HepG2 (cell line): ENCODE results near the gene LHFPL6. TPM values are rescaled to one million over a fixed set of nuclear protein-coding genes. Genes with fewer than 3 reads are reported as not detected.

ENCODE experiments used
- ATAC-seq: fragments of 200-7000 bp; cut with Tn5 transposase; 3 replicates; pipeline ENCODE4 v1.9.1; 2020; ENCODE audit warnings: mild to moderate bottlenecking, moderate library complexity
- BruUV-seq: library from RNA; stranded (reverse); fragments of 400-500 nt; replicated peaks from 2 replicates; lab custom pipeline; 2021; lab: Mats Ljungman, UMichigan
- CTCF ChIA-PET: fragments of 300-600 bp; formaldehyde crosslinking; extraction: SDS; loops from one replicate; lab custom pipeline; 2021; ENCODE audit warnings: low total read pairs, inconsistent platforms, low intra/inter-chr PET ratio; lab: Yijun Ruan, JAX
- POLR2A ChIA-PET: fragments of 350-600 bp; sonication (Branson Sonifier 250); formaldehyde crosslinking; loops from one replicate; lab custom pipeline; 2020; ENCODE audit warnings: antibody characterized with exemption, inconsistent platforms; lab: Yijun Ruan, JAX
- DNase-seq: peaks from one replicate; pipeline ENCODE4 v3.0.0-alpha.2; 2015; ENCODE audit warnings: low spot score
- FAIRE-seq: peaks from 3 replicates; lab custom pipeline; 2011; peaks lifted over from hg19 to GRCh38; lab: Jason Lieb, UNC
- H2AFZ ChIP-seq: one replicate; pipeline ENCODE4 v1.6.1; 2011; ENCODE audit warnings: low read length, inconsistent platforms
- H3K27ac ChIP-seq: fragments of 300-600 bp; 3 replicates; pipeline ENCODE4 v1.8.0; 2011; ENCODE audit warnings: mixed run types, mild to moderate bottlenecking, mixed read lengths, low read length, inconsistent platforms; ENCODE audit not compliant: insufficient read depth; ENCODE audit errors: extremely low read length
- H3K27me3 ChIP-seq, 2 experiments: fragments of 200-600 bp in 1 of 2; 2 replicates in 1 of 2; 3 replicates in 1 of 2; pipeline versions ENCODE4 v1.6.0 to v1.8.0; 2011; ENCODE audit warnings: low read length in 2 of 2, mild to moderate bottlenecking in 2 of 2, moderate library complexity in 2 of 2, inconsistent platforms in 1 of 2; ENCODE audit not compliant: insufficient read depth in 2 of 2, control insufficient read depth in 1 of 2
- H3K36me3 ChIP-seq, 2 experiments: fragments of 200-600 bp in 1 of 2; replicated peaks in 1 of 2; 2 replicates in 1 of 2; 3 replicates in 1 of 2; pipeline versions ENCODE4 v1.5.1 to v1.8.0; 2011; ENCODE audit warnings: low read length in 2 of 2, inconsistent platforms in 1 of 2; ENCODE audit not compliant: insufficient read depth in 2 of 2, control insufficient read depth in 1 of 2
- H3K4me1 ChIP-seq: 2 replicates; pipeline ENCODE4 v1.5.1; 2012; ENCODE audit warnings: low read length, inconsistent platforms; ENCODE audit not compliant: insufficient read depth
- H3K4me2 ChIP-seq: 2 replicates; pipeline ENCODE4 v1.6.0; 2011; ENCODE audit warnings: low read depth, low read length, inconsistent platforms
- H3K4me3 ChIP-seq, 3 experiments: fragments of 200-600 bp in 1 of 3; sonication (generic), shearing (Covaris generic) in 1 of 3; replicated peaks in 1 of 3; 2 replicates each; pipeline ENCODE4 v1.5.1; 2011 to 2016; ENCODE audit warnings: low read length in 3 of 3, inconsistent platforms in 2 of 3, low read depth in 2 of 3, mild to moderate bottlenecking in 2 of 3, control low read depth in 1 of 3, mixed read lengths in 1 of 3; ENCODE audit not compliant: insufficient read depth in 1 of 3
- H3K79me2 ChIP-seq: one replicate; pipeline ENCODE4 v1.6.1; 2011; ENCODE audit warnings: low read length, inconsistent platforms; ENCODE audit not compliant: insufficient read depth
- H3K9ac ChIP-seq: 2 replicates; pipeline ENCODE4 v1.6.0; 2011; ENCODE audit warnings: mild to moderate bottlenecking, low read depth, low read length, inconsistent platforms; ENCODE audit not compliant: insufficient read depth
- H3K9me3 ChIP-seq: 2 replicates; pipeline ENCODE4 v1.5.1; 2012; ENCODE audit warnings: mild to moderate bottlenecking, low read length
- H4K20me1 ChIP-seq: 2 replicates; pipeline ENCODE4 v1.6.0; 2011; ENCODE audit warnings: inconsistent platforms, mild to moderate bottlenecking, low read length, moderate library complexity; ENCODE audit not compliant: insufficient read depth
- JUN ChIP-seq: sonication (generic); formaldehyde crosslinking; IDR thresholded peaks from 2 replicates; pipeline ENCODE4 v1.4.0; 2020; ENCODE audit warnings: mild to moderate bottlenecking, missing genetic modification reagents
- MTF1 ChIP-seq: sonication (generic); formaldehyde crosslinking; IDR thresholded peaks from 2 replicates; pipeline ENCODE4 v1.5.0; 2020; ENCODE audit warnings: missing genetic modification reagents
- NBN ChIP-seq: fragments of 450-650 bp; conservative IDR thresholded peaks from 2 replicates; pipeline ENCODE4 v1.6.1; 2017
- NFIC ChIP-seq: IDR thresholded peaks from 2 replicates; pipeline ENCODE4 v1.6.1; 2012; ENCODE audit warnings: mild to moderate bottlenecking, low read length, inconsistent platforms
- NRL ChIP-seq: sonication (generic); formaldehyde crosslinking; IDR thresholded peaks from 2 replicates; pipeline ENCODE4 v1.5.0; 2020; ENCODE audit warnings: missing genetic modification reagents, mild to moderate bottlenecking, moderate library complexity, borderline replicate concordance
- RBAK ChIP-seq: sonication (generic); formaldehyde crosslinking; IDR thresholded peaks from 2 replicates; pipeline ENCODE4 v1.5.1; 2020; ENCODE audit warnings: mild to moderate bottlenecking, missing genetic modification reagents
- REST ChIP-seq, 2 experiments: IDR thresholded peaks; 2 replicates each; pipeline ENCODE4 v1.6.1; 2011 to 2012; ENCODE audit warnings: low read length in 2 of 2, borderline replicate concordance in 1 of 2, low read depth in 1 of 2, mild to moderate bottlenecking in 1 of 2, moderate library complexity in 1 of 2
- TFAP4 ChIP-seq: sonication (generic); IDR thresholded peaks from 2 replicates; pipeline ENCODE4 v1.6.1; 2016; ENCODE audit warnings: low read depth, borderline replicate concordance
- ZBTB4 ChIP-seq: sonication (generic); formaldehyde crosslinking; IDR thresholded peaks from 2 replicates; pipeline ENCODE4 v1.4.0; 2020; ENCODE audit warnings: missing genetic modification reagents, mild to moderate bottlenecking, borderline replicate concordance
- ZNF235 ChIP-seq: sonication (generic); formaldehyde crosslinking; IDR thresholded peaks from 2 replicates; pipeline ENCODE4 v1.8.1; 2023; ENCODE audit warnings: mild to moderate bottlenecking, missing genetic modification reagents, borderline replicate concordance
- ZNF256 ChIP-seq: sonication (generic); formaldehyde crosslinking; conservative IDR thresholded peaks from 2 replicates; pipeline ENCODE4 v1.4.0; 2020; ENCODE audit warnings: missing genetic modification reagents
- ZNF260 ChIP-seq: sonication (generic); formaldehyde crosslinking; IDR thresholded peaks from 2 replicates; pipeline ENCODE4 v1.4.0; 2020; ENCODE audit warnings: missing genetic modification reagents, low read depth, mild to moderate bottlenecking, borderline replicate concordance
- ZNF33B ChIP-seq: sonication (generic); formaldehyde crosslinking; IDR thresholded peaks from 2 replicates; pipeline ENCODE4 v1.5.1; 2020; ENCODE audit warnings: mild to moderate bottlenecking, missing genetic modification reagents
- ZNF460 ChIP-seq: sonication (generic); formaldehyde crosslinking; IDR thresholded peaks from 2 replicates; pipeline ENCODE4 v1.5.1; 2020; ENCODE audit warnings: missing genetic modification reagents, mild to moderate bottlenecking, borderline replicate concordance
- ZNF549 ChIP-seq: sonication (generic); formaldehyde crosslinking; IDR thresholded peaks from 2 replicates; pipeline ENCODE4 v1.5.0; 2020; ENCODE audit warnings: missing genetic modification reagents
- in situ Hi-C: cut with HindIII; loops from 2 replicates; pipeline ENCODE4 v1.10.0; 2017; ENCODE audit warnings: low pct_unique_long_range_greater_than_20kb; ENCODE audit not compliant: extremely low pct_ligation_motif_present
- intact Hi-C: fragments of 100-400 bp; cut with micrococcal nuclease; formaldehyde crosslinking; loops from one replicate; pipeline ENCODE4 v1.10.0; 2022; ENCODE audit not compliant: unreplicated experiment
- polyA plus RNA-seq, 8 experiments: library from polyadenylated mRNA; depleted of rRNA in 3 of 8; stranded (reverse) in 7 of 8; unstranded in 1 of 8; fragments of >200 nt; fragmentation: Illumina TruSeq in 4 of 8; extraction: Trizol in 4 of 8; gene quantifications; 2 replicates each; pipeline versions ENCODE4 v1.2.1 to v1.2.3, GENCODE V29; 2011 to 2016; ENCODE audit warnings: low read depth in 4 of 8, missing spikeins in 1 of 8, mixed read lengths in 1 of 8; ENCODE audit not compliant: insufficient read depth in 1 of 8
- total RNA-seq, 5 experiments: library from RNA; depleted of rRNA; stranded (reverse); fragments of >200 nt; fragmentation: Illumina TruSeq; extraction: Trizol; gene quantifications; 2 replicates each; pipeline ENCODE4 v1.2.3, GENCODE V29; 2016; ENCODE audit warnings: low read depth in 1 of 5

The LHFPL6 gene
- total and polyA plus RNA-seq, 2 of the 13 experiments (the other 11 are each of a cell fraction or from before 2014, with no cell fraction given) = not detected

- H3K79me2 ChIP-seq = no peaks in the 10 kb centered on the region
- POLR2A ChIA-PET = no interaction called here
- in situ Hi-C loops (no loop called here), intact Hi-C loops (no loop called here)
- no peaks in the 10 kb centered on the region for H3K27me3 ChIP-seq
- no peaks in the 10 kb centered on the region for H4K20me1 ChIP-seq
- no peaks in the 10 kb centered on the region for H3K36me3 ChIP-seq
- no peak overlapping the region for H3K9ac ChIP-seq
- H3K9me3 ChIP-seq = no peaks in the 10 kb centered on the region
- DNase-seq (no peak), ATAC-seq (no peak), FAIRE-seq (no peak)
- H3K4me2 ChIP-seq = no peak overlapping the region
- H3K27ac ChIP-seq = no peak overlapping the region
- H3K4me3 ChIP-seq = no peak overlapping the region
- no peaks in the 10 kb centered on the region for H3K4me1 ChIP-seq
- TF ChIP-seq MTF1 (CRISPR knock-in tag) (no peak), RBAK (CRISPR knock-in tag) (no peak), NBN (no peak), ZNF33B (CRISPR knock-in tag) (no peak), NFIC (no peak), ZBTB4 (CRISPR knock-in tag) (no peak), ZNF235 (CRISPR knock-in tag) (no peak), ZNF260 (no peak), ZNF460 (CRISPR knock-in tag) (no peak), REST (IDR thresholded peaks at IDR 0.05; ENCODE audit: borderline replicate concordance in 1 of 2, low read depth in 1 of 2, low read length in 2 of 2) (no peak), ZNF549 (CRISPR knock-in tag) (no peak), ZNF256 (no peak), NRL (no peak), JUN (CRISPR knock-in tag) (no peak), TFAP4 (no peak)
- no peak overlapping the region for H2AFZ ChIP-seq
- BruUV-seq = no TSS peak
- CTCF ChIA-PET = no interaction called here
Measured at GRCh38 chr13:39486758-39487157, 116.2 kb downstream of the LHFPL6 start.
